Hepatocyte (in vitro differentiated cells): ENCODE results near the gene KCNK17.

Experiments
- EZH2phosphoT487 ChIP-seq: fragments of 200-600 bp; sonication (generic); IDR thresholded peaks from one replicate; pipeline ENCODE4 v1.6.1; 2018; ENCODE audit warnings: antibody characterized with exemption, mild to moderate bottlenecking, low read depth, moderate library complexity; ENCODE audit not compliant: unreplicated experiment, severe bottlenecking
- TF ChIP-seq, protein P1 (sequence below): fragments of 200-600 bp; sonication (generic); IDR thresholded peaks from 2 replicates; pipeline ENCODE4 v1.5.1; 2016; ENCODE audit warnings: antibody characterized with exemption, mild to moderate bottlenecking; ENCODE audit not compliant: poor library complexity

DNA sequence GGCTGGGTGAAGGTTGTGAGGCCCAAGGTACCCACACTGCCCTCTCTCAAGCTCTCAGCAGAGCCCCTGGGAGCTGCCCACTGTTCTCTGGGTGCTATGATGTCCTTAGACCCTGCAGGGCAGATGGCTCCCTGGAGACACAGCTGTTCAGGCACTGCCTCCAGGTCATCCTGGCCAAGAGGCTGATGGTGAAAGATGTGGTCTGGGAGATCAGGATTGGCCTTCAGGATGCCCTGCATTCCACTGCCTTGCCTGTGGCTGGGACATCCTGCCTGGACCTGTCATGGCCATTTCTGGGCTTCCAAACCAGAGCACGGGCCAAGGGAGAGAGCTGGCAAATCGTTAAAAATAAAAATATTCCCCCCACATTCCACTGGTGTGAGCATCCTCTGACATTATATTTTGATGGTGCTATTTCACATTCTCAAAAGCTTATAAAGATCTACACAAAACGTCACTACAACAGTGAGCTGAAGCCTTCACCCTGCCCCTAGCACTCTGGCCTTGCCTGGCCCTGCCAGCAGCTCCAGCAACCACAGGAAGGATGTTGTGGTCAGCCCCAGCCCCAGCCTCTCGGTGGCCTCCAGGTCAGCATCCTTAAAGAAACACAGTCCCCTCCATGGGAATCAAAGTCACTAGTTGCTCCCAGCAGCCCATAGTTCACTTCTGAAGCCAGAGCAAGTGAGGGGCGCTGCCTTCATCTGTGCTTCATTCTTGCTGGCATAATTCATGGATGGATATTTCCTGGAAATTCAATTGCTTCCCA lies 21.7 kb upstream of the KCNK17 start:
- no peak for TF ChIP-seq EZH2phosphoT487
- TF ChIP-seq, protein P1, sequence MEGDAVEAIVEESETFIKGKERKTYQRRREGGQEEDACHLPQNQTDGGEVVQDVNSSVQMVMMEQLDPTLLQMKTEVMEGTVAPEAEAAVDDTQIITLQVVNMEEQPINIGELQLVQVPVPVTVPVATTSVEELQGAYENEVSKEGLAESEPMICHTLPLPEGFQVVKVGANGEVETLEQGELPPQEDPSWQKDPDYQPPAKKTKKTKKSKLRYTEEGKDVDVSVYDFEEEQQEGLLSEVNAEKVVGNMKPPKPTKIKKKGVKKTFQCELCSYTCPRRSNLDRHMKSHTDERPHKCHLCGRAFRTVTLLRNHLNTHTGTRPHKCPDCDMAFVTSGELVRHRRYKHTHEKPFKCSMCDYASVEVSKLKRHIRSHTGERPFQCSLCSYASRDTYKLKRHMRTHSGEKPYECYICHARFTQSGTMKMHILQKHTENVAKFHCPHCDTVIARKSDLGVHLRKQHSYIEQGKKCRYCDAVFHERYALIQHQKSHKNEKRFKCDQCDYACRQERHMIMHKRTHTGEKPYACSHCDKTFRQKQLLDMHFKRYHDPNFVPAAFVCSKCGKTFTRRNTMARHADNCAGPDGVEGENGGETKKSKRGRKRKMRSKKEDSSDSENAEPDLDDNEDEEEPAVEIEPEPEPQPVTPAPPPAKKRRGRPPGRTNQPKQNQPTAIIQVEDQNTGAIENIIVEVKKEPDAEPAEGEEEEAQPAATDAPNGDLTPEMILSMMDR: no peak
